ENCODE results near the gene DENND4B. TPM values are rescaled to one million over a fixed set of nuclear protein-coding genes. Genes with fewer than 3 reads are reported as not detected.

DENND4B gene
- total and polyA plus RNA-seq, 9 of the 15 experiments (the other 6 are each of a cell fraction or from before 2014, with no cell fraction given), result 9.5 to 80.5 (median 23.1) TPM

DNA sequence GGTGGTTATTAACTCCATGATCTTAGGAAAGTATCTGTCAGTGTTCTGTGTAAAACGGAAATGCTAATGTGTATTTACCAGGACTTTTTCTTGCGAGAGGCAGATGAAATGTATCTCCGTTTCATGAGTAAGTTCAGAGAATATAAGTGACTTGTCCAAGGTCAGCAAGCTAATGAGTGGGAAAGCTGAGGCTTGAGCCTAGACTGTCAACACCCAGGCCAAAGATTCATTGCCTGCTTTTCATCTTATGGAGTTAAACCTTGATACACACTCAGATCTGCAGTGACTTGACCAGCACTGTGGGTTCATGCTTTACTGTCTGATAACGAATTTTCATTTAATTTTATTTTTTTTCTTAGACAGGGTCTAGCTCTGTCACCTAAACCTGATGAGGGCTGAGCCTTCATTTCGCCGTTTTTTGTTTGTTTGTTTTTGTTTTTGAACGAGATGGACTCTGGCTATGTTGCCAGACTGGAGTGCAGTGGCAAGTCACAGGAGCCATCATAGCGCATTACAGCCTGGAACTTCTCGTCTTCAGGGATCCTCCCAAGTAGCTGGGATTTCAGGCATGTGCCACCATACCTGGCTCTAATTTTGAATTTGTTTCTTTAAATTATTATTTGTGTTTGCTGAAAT lies 31.9 kb upstream of the DENND4B start:
- ATAC-seq (peak; percentile 38), FAIRE-seq (peak; percentile 81), DNase-seq (ENCODE audit: extremely low read depth in 1 of 4, low spot score in 3 of 4) (peak in 1 of 4 experiments; percentile 63)
- Histone ChIP-seq H4K20me1 (replicated peaks; ENCODE audit: control insufficient read depth, insufficient read depth, low read length) (no peaks in the 10 kb centered on the region), H3K36me3 (ENCODE audit: control insufficient read depth, insufficient read depth, low read length) (peaks cover 45% of the 10 kb centered on the region), H3K27ac (ENCODE audit: extremely low read depth, low read depth, low read length) (peak overlapping the region; percentile 91), H3K79me2 (ENCODE audit: control insufficient read depth, insufficient read depth, low read length) (peaks cover 42% of the 10 kb centered on the region), H3K4me3 (peak overlapping the region; percentile 84), H3K9me3 (replicated peaks; ENCODE audit: control insufficient read depth, insufficient read depth, low read depth, low read length) (no peaks in the 10 kb centered on the region), H2AFZ (ENCODE audit: low read depth, low read length) (peak overlapping the region; percentile 89), H3K4me2 (ENCODE audit: insufficient read depth, low read length) (peak overlapping the region; percentile 99), H3K9me1 (ENCODE audit: control insufficient read depth, insufficient read depth, low read length) (no peaks in the 10 kb centered on the region), H3K27me3 (ENCODE audit: control insufficient read depth in 2 of 2, insufficient read depth in 2 of 2, low read length in 2 of 2) (no peaks in the 10 kb centered on the region), H3K9ac (ENCODE audit: insufficient read depth in 1 of 2, low read depth in 2 of 2, low read length in 2 of 2) (peak overlapping the region; percentile 69 to 98), H3K4me1 (replicated peaks in 1 of 2; ENCODE audit: control insufficient read depth in 2 of 2, insufficient read depth in 2 of 2, low read length in 2 of 2) (peaks cover 13 to 19% of the 10 kb centered on the region in 2 experiments; a peak in 4 of 5 replicates)
- 1% methylated on average over 9 of the region's 9 CpGs for WGBS (ENCODE audit: insufficient coverage, low coverage, missing lambda C conversion rate)
- ChIA-PET CTCF (ENCODE audit: low intra/inter-chr PET ratio) (no interaction called here), POLR2A (interaction anchor here (0.6 to 7.1 kb wide), 19 partner anchors 8 to 306 kb away, joined by 3 to 104 read pairs (median 5); partner anchors contain the start of genes CREB3L4, CRTC2, DENND4B and RAB13)
- no TSS peak for BruUV-seq (replicated peaks)
- intact Hi-C loops (cut with micrococcal nuclease), result loop anchor here (2.0 kb wide), 1 partner anchor 56 kb away; the partner anchor contains the start of gene GATAD2B
- in situ Hi-C loops (cut with MboI), result no loop called here
- TF ChIP-seq EP400 (IDR thresholded peaks at IDR 0.05), result no peak
- no peak for TF ChIP-seq FUS (optimal IDR thresholded peaks at IDR 0.05; ENCODE audit: low read depth, low read length)
- TF ChIP-seq HLTF (IDR thresholded peaks at IDR 0.05), result peak; percentile 83
- TF ChIP-seq, protein P1, sequence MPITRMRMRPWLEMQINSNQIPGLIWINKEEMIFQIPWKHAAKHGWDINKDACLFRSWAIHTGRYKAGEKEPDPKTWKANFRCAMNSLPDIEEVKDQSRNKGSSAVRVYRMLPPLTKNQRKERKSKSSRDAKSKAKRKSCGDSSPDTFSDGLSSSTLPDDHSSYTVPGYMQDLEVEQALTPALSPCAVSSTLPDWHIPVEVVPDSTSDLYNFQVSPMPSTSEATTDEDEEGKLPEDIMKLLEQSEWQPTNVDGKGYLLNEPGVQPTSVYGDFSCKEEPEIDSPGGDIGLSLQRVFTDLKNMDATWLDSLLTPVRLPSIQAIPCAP (CRISPR knock-in tag; IDR thresholded peaks at IDR 0.05; ENCODE audit: borderline replicate concordance), result no peak
- 0 out of 2 replicates have a peak, but pooled peaks have one; percentile 7 for TF ChIP-seq LEF1 (IDR thresholded peaks at IDR 0.05)
- no peak for TF ChIP-seq U2AF2 (optimal IDR thresholded peaks at IDR 0.05; ENCODE audit: low read depth, low read length)
- no peak for TF ChIP-seq CREBBP (IDR thresholded peaks at IDR 0.05; ENCODE audit: low read depth, low read length)
- TF ChIP-seq RNF2 (IDR thresholded peaks at IDR 0.05), result no peak
- TF ChIP-seq ZNF589 (CRISPR knock-in tag; IDR thresholded peaks at IDR 0.05; ENCODE audit: low read depth), result no peak
- TF ChIP-seq BCL6 (CRISPR knock-in tag; IDR thresholded peaks at IDR 0.05), result no peak
- TF ChIP-seq CBX5 (IDR thresholded peaks at IDR 0.05; ENCODE audit: borderline replicate concordance, low read depth), result no peak
- peak; percentile 17 for TF ChIP-seq TAF1 (IDR thresholded peaks at IDR 0.05; ENCODE audit: control insufficient read depth, extremely low read depth, insufficient read depth, low read length, severe bottlenecking)
- TF ChIP-seq, protein P2, sequence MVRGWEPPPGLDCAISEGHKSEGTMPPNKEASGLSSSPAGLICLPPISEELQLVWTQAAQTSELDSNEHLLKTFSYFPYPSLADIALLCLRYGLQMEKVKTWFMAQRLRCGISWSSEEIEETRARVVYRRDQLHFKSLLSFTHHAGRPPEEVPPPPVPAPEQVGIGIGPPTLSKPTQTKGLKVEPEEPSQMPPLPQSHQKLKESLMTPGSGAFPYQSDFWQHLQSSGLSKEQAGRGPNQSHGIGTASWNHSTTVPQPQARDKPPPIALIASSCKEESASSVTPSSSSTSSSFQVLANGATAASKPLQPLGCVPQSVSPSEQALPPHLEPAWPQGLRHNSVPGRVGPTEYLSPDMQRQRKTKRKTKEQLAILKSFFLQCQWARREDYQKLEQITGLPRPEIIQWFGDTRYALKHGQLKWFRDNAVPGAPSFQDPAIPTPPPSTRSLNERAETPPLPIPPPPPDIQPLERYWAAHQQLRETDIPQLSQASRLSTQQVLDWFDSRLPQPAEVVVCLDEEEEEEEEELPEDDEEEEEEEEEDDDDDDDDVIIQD (CRISPR knock-in tag; IDR thresholded peaks at IDR 0.05), result no peak
- peak; percentile 36; the same call in 1 of the 2 replicates for TF ChIP-seq MTA1 (IDR thresholded peaks at IDR 0.05; ENCODE audit: borderline replicate concordance)
- no peak for TF ChIP-seq CTBP1 (IDR thresholded peaks at IDR 0.05; ENCODE audit: borderline replicate concordance)
- 0 out of 2 replicates have a peak, but pooled peaks have one; percentile 10 for TF ChIP-seq EHMT2 (IDR thresholded peaks at IDR 0.05)
- no peak for TF ChIP-seq ZNF324 (CRISPR knock-in tag; IDR thresholded peaks at IDR 0.05)
- TF ChIP-seq ATF4 (CRISPR knock-in tag; IDR thresholded peaks at IDR 0.05), result no peak
- TF ChIP-seq SIN3A (IDR thresholded peaks at IDR 0.05; ENCODE audit: borderline replicate concordance in 2 of 2, control insufficient read depth in 1 of 2, low read depth in 2 of 2, low read length in 2 of 2), result no peak
- TF ChIP-seq MIER1 (IDR thresholded peaks at IDR 0.05; ENCODE audit: low read depth), result no peak
- TF ChIP-seq FOSL1 (tag; conservative IDR thresholded peaks at IDR 0.05), result no peak

Data from K562 (cell line).